H54 (cell line): ENCODE data around the gene CHAC1.

Experiments used
- DNase-seq: peaks from one replicate; pipeline ENCODE4 v3.0.0; 2011; ENCODE audit warnings: low spot score, mixed read lengths; ENCODE audit not compliant: insufficient read length
- FAIRE-seq: peaks from 3 replicates; lab custom pipeline; 2011; peaks lifted over from hg19 to GRCh38; lab: Jason Lieb, UNC
- POLR2A ChIP-seq: IDR thresholded peaks from 2 replicates; pipeline ENCODE4 v1.6.1; 2011; ENCODE audit warnings: low read depth, mild to moderate bottlenecking, low read length

Gene CHAC1, protein sequence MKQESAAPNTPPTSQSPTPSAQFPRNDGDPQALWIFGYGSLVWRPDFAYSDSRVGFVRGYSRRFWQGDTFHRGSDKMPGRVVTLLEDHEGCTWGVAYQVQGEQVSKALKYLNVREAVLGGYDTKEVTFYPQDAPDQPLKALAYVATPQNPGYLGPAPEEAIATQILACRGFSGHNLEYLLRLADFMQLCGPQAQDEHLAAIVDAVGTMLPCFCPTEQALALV

DNA sequence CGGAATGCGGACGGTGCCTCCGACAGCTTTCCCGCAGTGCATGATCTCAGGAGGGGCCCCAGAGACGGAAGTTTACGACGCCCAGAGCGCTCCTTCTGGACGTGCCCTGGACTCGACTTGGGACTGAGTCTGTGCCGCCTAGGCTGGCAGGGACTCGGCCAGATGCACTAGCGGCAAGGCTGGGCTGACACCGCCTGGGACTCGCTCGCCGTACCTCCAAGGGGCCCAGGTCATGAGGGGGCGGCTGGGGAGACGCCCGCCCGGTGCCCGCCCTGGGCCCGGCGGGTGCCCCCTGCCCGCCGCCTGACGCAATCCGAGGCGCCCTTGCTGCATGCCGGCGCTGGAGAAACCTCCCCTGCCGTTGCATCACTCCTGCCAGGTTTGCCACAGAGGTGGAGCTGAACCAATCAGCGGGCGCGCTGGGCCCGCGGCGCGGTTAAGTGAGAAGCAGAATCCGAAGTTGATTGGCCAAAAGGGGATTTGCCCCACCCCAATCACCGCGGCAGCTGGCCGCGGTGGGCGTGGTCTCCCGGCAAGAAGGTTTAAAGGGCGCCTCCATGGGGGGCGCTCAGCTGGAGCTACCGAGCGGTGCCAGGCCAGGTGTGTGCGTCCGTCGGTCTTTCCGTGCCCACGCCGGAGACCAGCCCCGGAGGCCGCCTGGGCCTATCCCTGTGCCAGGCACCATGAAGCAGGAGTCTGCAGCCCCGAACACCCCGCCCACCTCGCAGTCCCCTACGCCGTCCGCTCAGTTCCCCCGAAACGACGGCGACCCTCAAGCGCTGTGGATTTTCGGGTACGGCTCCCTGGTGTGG is at the start of gene CHAC1:
Gene CHAC1, plus strand, starts transcription at position 571 of the 812 bp plus-strand sequence. Its CDS starts 113 bp downstream, at position 684.
- DNase-seq, result peak; percentile 99
- peak; percentile 72 for FAIRE-seq
- TF ChIP-seq POLR2A, result peak; percentile 34

DNA sequence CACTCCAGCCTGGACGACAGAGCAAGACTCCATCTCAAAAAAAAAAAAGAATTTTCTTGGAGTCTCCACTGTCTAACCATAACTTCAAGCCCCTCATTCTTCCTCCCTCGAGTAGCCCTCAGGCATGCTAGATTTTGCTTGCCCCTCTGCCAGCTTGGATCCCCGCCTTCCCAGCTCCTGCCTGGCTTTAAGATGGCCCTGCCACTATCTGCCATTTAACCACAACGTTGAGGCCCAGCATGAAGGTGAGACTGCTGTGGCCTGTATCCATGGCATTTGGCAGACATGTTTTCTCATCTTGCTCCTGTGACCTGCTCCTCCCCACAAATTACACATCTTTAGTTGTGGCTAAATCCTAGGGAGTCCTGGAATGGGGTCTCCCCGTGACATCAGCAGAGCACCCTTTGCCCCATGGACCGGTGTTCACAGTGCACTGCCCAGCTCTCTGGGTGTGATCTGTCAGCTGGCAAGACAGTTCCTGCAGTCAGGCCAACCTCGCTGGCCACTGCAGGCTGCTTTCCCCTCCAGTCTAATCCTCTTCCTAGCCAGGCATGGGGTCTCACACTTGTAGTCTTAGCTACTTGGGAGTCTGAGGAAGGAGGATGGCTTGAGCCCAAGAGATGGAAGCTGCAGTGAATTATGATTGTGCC is 48.6 kb upstream of the CHAC1 start:
- DNase-seq, result no peak
- TF ChIP-seq POLR2A, result no peak
- FAIRE-seq, result no peak

DNA sequence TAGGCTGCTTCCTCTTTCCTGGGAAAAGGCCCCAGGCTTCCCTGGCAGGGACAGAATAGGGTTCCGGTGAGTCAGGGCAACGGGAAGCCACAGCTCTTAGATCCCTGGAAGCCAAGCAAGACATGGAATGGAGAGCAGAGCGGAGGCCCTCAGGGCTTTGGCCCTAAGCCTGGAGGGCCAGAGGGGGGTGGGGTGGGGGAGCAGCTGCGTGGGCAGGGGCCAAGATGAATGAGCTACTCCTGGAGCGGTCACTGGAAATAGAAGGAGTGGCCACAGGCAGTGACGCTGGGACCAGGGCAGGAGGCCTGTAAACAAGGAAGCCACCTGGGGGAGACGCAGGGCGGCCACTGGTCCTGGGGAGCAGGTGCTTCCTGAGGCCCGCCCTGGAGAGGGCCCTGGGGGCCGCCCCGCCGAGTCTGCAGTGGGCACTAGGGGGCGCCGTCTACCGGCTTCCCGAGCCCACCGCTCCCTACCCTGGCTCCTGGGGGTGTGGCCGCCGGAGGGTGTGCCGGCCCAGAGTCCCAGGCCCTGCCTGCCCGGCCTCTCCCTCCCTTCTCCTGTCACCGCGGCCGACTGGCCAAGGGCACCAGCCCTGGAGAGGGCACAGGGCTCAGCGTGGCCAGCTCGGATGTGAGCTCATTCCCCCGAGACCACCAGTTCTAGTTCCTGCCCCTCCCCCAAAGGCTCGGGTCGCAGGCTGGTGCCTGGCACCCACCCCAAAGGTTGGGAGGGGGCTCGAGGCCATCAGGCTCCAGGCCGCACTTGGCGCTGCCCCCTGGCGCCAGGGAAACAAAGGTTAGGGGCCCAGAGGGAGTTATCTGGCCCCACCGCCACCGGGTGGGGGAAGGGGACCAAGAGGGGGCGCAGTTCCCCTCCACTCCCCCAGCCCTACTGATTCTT is 46.9 kb upstream of the CHAC1 start:
- peak; percentile 93 for DNase-seq
- TF ChIP-seq POLR2A, result peak; percentile 25; the same call in 1 of the 2 replicates
- peak; percentile 83 for FAIRE-seq

DNA sequence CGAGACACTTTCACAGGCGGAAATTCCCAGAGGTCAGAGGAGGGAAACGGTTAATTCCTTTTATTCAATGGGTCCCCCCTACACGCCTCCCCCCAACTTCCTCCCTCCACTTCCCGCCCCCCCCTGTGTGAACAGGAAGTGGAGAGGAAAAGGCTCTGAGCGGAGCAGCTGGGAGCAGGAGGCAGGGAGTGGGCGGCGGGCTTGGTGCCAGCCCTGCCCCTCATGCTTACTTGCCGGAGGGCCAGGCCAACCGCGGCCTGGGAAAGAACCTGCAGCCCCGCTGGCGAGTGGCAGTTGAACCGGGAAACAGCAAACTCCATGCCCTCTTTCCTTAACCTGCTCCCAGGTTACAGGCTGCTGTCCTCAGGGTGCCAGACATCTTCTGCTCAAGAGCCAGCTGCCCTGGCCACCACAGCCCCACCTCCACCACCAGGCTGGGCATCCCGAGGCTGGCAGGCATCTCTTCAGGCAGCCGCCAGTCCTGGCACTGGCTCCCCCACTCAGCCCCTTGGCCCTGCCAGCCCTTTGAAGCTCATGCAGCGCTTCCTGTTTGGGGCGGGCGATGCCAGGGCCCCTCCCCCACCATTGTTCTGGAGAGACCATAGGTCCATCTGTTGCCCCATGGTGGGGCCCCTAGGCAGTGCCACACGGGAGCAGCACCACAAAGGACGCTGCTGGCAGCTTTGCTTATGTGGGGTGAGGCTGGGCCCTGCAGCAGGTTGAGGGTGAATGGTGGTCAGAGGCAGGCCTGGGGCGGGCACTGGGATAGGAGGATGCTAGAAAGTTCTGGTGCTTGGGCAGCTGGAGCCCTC is 46.1 kb upstream of the CHAC1 start:
- no peak for DNase-seq
- TF ChIP-seq POLR2A, result no peak
- FAIRE-seq, result no peak

DNA sequence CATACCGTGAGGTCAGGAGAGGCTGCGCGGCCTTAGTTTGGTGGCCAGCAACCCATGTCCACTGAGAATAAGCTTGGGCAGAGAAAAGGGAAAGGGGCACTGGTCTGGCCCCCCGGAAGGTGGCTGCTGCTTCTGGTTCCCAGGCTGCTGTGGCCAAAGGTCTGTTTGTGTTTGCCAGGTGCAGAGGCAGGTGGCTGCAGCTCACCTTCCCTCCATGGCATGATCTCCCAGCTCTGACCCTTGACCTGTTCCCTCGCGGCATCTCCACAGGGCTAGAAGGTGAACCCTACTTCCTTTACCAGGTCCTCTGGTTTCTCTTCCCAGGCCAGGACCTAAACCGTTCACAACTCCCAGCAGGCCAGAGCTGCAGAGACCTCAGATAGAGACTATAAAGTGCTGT is 45.2 kb upstream of the CHAC1 start:
- no peak for TF ChIP-seq POLR2A
- DNase-seq (no peak), FAIRE-seq (no peak)

DNA sequence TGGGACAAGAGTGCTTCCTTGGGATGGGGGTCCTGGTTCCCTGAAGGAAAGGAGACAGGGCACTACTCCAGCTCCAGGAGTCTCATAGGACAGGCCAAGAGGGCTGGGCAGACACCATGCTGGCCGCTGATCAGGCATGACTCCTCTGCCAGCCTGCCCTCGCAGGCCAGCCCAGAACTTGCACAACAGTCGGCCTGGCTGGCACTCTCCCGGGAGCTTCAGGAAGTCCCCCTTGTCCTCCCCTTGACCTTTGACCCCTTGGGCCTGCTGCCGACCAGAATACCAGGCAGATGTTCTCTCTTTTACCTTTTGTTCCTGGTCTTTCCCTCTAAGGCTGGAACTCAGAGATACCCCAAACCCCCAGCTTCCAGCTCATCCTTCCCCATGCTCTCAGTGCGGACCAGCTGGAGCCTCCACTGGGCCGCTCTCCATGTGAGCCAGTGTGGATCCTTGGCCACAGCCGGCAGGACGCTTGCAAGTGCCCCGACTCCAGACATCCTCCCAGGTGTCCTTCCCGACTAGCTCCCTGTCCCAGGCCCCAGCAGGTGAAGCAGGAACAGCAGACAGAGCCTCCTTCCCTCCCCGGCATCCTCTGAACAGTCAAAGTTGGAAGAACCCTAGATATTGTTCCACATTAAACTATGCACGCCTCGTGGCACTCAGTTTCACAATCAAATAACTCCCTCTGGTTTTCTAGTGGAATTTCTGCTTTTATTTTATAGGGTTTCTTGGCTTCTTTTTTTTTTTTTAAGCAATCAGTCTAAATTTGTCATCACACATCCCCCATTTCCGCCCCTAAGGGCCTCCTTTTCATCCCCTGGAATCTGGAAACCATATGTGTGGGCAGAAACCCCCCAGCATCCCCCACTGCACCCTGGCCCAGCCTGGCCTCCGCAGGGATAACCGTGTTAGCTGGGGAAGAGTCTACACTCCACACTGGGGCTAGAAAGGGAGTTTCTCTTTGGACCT is 43.3 kb upstream of the CHAC1 start:
- no peak for DNase-seq

DNA sequence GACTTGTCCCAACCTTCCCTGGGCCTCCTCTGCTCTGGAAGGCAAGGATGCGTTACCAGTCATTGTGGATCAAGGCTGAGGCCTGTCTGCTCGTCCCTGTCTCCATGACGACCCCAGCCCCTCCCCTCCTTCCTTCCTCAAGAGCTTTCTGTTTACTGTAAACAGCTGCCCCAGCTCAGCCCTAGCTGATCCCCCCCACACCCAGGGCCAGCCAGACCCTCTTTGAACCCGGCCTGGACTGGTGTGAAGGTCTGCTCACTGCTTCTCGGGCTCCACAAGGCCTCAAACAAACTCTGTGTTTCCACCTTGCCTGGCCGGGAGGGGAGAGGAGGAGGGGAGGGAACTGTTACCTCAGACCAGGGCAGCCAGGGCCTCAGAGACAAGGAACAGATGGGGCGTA is 42.1 kb upstream of the CHAC1 start:
- no peak for TF ChIP-seq POLR2A
- no peak for FAIRE-seq
- DNase-seq, result no peak

More for the DNA sequence above, 43.3 kb upstream of the CHAC1 start:
- no peak for TF ChIP-seq POLR2A
- no peak for FAIRE-seq

DNA sequence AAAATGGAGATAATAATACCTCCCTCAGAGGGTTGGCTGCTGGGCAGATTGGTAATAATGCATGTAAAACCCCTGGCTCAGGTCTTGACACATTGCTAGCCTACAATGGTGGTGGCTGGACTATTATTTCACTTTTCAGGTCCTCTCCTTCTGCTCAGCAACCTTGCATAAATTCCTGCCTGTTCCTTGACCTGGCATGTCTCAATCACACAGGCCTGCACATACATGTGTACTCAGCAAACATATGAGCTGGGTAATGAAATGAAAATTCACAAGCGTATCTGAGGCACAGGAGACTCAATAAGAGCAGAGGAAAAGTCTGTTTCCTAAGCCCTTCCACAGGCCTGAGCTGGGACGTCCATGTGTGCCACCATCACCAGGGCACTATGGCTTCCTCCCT is 41.6 kb upstream of the CHAC1 start:
- no peak for FAIRE-seq
- no peak for TF ChIP-seq POLR2A
- no peak for DNase-seq

DNA sequence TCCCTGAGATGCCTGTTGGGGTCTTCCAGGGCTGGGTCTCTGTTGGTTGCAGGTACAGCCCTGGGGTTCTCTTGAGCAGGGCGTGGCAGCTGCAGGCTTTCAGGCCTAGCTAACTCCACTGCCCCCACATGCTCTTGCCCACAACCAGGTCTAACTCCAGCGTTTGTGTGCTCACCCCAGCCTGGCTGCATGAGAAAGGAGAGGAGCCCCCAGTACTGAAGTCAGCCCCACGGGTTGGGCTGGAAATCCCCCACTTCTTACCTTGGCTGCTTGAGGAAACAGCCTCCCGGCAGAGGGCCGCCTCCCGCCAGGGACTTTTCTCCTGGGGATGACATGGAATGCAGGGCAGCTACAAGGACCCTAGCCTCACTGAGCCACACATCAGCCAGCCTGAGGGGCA is 40.8 kb upstream of the CHAC1 start:
- DNase-seq (no peak), FAIRE-seq (no peak)
- no peak for TF ChIP-seq POLR2A

DNA sequence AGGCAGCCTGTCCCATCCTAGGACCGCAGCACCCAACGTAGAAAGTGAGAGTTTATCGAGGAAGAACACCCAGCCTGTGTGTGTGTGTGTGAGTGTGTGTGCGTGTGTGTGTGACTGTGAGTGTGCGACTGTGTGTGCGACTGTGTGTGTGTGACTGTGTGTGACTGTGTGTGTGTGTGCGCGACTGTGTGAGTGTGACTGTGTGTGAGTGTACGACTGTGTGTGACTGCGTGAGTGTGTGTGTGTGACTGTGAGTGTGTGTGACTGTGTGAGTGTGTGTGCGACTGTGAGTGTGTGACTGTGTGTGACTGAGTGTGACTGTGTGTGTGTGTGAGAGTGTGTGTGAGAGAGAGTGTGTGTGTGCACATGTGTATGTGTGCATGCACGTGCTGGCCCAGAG is 39.3 kb upstream of the CHAC1 start:
- no peak for DNase-seq
- no peak for TF ChIP-seq POLR2A
- no peak for FAIRE-seq

DNA sequence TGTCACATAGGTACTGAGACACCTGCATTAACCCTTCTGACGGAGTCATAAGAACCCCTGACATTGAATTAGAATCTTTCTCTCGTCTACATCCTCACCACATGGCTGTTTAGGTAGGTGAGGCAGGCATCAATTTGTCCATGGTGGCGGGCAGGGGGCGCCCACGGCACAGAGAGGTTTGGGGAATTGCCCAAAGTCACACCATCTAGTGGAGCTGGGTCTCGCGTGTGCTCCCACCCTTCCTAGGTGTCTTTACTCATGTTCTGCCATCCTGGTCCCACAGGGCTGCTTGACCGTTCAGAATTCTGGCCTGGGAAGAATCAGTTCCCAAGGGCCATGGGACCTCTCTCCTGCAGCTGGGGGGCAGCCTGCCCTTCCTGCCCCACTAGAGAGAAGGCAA is 38.8 kb upstream of the CHAC1 start:
- FAIRE-seq (no peak), DNase-seq (no peak)
- TF ChIP-seq POLR2A, result no peak

DNA sequence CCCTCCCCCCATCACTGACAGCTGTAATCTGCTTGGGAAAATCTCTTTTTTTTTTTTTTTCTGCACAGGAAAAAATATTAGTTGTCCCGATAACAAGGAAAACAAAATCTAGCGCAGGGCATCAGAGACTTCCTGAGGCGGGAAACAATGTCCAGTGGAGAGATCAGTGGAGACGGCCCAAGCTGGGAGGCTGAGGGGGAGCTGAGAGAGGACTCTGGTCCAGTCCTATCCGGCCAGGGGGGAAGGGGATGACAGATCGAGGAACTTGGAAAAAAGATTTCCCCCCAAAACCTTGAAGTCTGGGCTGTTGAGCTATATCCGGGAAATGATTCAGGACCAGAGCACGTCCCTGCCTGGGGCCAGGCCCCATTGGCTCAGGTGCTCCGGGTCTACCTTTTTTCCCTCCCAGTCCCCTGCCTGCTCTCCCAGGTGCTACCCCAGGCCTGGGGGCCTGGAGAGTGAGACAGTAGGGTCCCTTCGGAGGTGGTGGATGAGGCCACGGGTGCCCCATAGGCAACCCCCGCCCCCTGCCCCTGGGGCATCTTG is 38.1 kb upstream of the CHAC1 start:
- FAIRE-seq (no peak), DNase-seq (no peak)
- no peak for TF ChIP-seq POLR2A
